HPDE6-E6E7 (cell line): ENCODE results near the gene NINJ2.
A peak's percentile ranks its signal among the peaks of the same experiment; 100 is the strongest.
"Not testable (repeated sequence)": the region's sequence is repeated elsewhere in the genome, so short reads cannot be mapped to it uniquely, and the experiment has no call there.

ENCODE experiments used
- DNase-seq: peaks from one replicate; pipeline ENCODE4 v3.0.0; 2011; ENCODE audit warnings: missing footprints; ENCODE audit errors: extremely low spot score

Gene NINJ2

GRCh38 chr12:586318-587071 is 76.8 kb downstream of the NINJ2 start:
- DNase-seq, result no peak

- DNase-seq, result no peak
These were observed 77.9 kb downstream of the NINJ2 start for GRCh38 chr12:585062-586061.

- DNase-seq, result no peak
These were observed 79.9 kb downstream of the NINJ2 start for GRCh38 chr12:583251-583869.

- DNase-seq, result no peak
These were observed 81.5 kb downstream of the NINJ2 start for GRCh38 chr12:581746-582145.

GRCh38 chr12:581321-581720 is 81.9 kb downstream of the NINJ2 start:
- no peak for DNase-seq

- DNase-seq, result no peak
These were observed 82.4 kb downstream of the NINJ2 start for GRCh38 chr12:580813-581212.

GRCh38 chr12:579420-580110 is 83.7 kb downstream of the NINJ2 start:
- no peak for DNase-seq

GRCh38 chr12:578748-579419 is 84.4 kb downstream of the NINJ2 start:
- DNase-seq, result no peak

- DNase-seq, result not testable (repeated sequence)
These were observed 85.1 kb downstream of the NINJ2 start for GRCh38 chr12:577994-578747.

GRCh38 chr12:576615-577110 is 86.6 kb downstream of the NINJ2 start:
- no peak for DNase-seq

- peak; percentile 77 for DNase-seq
These were observed 87.2 kb downstream of the NINJ2 start for GRCh38 chr12:575948-576614.

- DNase-seq, result no peak
These were observed 88.1 kb downstream of the NINJ2 start for GRCh38 chr12:575129-575502.

- no peak for DNase-seq
These were observed 88.6 kb downstream of the NINJ2 start for GRCh38 chr12:574475-575128.

GRCh38 chr12:573232-573631 is 90.0 kb downstream of the NINJ2 start:
- no peak for DNase-seq

GRCh38 chr12:572532-572899 is 90.7 kb downstream of the NINJ2 start:
- DNase-seq, result no peak

- no peak for DNase-seq
These were observed 91.3 kb downstream of the NINJ2 start for GRCh38 chr12:571795-572531.

- peak; percentile 61 for DNase-seq
These were observed 92.1 kb downstream of the NINJ2 start for GRCh38 chr12:570921-571794.
